Activated CD4-positive, CD25-positive, alpha-beta regulatory T cell (primary cell): ENCODE data around the gene ARMH3.
"Not testable (repeated sequence)": the region's sequence is repeated elsewhere in the genome, so short reads cannot be mapped to it uniquely, and the experiment has no call there.

Experiments used
- DNase-seq, 4 experiments: peaks; one replicate each; lab custom pipeline; 2025; lab: John Stamatoyannopoulos, UW

The ARMH3 gene

DNA sequence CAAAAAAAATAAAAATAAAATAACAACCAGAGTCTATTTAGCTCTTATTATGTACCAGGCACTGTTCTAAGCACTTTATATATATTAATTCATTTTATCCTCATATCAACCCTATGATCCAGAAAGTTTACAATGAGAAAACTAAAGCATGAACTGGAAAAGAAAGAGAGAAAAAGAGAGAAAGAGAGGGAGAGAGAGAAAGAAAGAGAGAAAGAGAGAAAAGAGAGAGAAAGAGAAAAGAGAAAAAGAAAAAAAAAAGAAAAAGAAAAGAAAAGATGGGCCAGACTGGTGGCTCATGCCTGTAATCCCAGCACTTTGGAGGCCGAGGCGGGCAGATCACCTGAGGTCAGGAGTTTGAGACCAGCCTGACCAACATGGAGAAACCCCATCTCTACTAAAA, 9.9 kb downstream of the ARMH3 start:
- DNase-seq = no peak

GRCh38 chr10:102045292-102045691, 10.7 kb downstream of the ARMH3 start:
- no peak for DNase-seq

DNA sequence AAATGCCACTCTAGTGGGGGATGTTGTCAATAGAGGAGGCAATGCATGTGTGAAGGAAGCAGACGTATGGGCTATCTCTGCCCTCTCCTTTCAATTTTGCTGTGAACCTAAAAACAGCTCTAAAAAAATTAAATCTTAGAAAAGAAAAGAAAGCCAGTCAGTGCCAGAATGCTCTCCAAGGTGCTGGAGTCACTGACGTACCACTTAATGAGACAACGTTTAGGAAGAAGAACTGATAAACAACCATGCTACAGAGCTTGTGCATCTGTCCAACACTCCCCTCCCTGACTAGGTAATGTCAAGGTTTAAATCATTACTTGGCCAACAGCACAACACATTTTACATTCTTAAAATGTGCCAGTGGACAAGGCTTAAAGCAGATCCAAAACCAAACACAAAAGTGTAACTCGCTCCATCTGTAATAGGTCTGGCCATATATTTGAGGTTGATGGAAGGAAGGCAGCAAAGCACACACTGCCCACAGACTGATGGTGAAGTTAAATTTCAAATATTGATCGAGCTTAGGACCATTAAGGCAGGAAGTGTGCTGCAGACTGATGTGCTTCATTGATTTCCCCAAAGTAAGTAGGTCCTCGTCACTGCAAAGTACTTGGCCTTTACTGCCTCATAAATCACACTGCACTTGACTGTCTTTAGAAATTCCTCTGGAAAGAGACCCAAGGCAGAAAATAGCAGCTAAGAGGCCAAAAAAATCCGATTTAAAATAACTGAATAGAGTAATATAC, 15.5 kb downstream of the ARMH3 start:
- DNase-seq = no peak

- no peak for DNase-seq
Measured at GRCh38 chr10:102038410-102038809, 17.6 kb downstream of the ARMH3 start.

GRCh38 chr10:102035807-102036206, 20.2 kb downstream of the ARMH3 start:
- not testable (repeated sequence) for DNase-seq

- no peak for DNase-seq
Measured at GRCh38 chr10:102033787-102034186, 22.2 kb downstream of the ARMH3 start.

DNA sequence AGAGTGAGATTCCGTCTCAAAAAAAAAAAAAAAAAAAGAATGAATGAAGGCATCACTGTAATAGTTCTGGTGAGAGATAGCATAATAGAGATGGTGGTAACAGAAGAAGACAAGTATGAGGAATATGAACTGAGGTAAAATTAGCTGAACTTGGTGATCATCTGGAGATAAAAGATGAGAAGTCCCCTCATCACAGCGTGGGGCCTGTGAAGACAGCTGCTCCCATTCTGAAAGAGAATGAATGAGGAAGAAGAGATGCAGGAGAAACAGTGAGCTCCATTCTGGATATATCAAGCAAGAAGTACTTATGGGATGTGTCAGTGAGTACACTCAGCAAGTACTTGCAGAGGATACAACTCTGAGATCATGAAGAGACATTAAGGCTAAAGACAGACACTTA, 28.7 kb downstream of the ARMH3 start:
- no peak for DNase-seq

DNA sequence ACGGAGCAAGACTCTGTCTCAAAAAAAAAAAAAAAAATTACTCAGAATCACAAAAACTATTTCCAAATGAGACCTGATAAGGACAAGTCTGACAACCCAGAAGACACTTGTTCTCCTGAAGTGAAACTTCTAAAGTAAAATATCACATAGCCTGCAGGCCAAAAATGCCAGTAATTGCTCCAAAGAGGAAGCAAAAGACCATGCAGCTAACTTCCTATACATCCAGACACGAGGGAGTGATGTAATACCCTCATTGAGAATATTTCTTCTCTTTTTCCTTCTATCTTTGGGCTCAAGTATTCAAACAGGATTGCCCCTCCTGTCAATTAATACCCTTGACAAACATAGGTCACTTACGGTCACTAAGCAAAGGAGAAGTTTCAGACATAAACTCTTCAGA, 31.2 kb downstream of the ARMH3 start:
- no peak for DNase-seq

- no peak for DNase-seq
Measured at GRCh38 chr10:102020938-102021337, 35.0 kb downstream of the ARMH3 start.

DNA sequence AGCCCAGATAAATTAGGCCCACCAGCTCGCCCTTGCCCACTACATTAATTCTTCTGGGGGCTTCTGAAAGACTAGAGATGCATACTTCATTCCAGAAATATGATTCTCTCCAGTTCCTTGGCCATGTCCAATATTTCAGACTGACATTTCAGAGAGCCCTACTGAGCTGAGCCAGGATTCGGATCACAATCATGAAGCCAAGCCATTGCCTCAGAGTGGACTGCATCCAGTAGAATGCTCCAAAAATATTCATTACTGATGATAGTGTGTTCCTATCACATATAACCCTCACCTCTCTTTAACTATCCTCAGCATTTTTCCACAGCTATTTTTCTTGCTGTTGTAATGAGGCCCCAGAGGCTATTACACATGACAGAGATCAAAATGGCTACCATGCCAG, 38.7 kb downstream of the ARMH3 start:
- DNase-seq = no peak

DNA sequence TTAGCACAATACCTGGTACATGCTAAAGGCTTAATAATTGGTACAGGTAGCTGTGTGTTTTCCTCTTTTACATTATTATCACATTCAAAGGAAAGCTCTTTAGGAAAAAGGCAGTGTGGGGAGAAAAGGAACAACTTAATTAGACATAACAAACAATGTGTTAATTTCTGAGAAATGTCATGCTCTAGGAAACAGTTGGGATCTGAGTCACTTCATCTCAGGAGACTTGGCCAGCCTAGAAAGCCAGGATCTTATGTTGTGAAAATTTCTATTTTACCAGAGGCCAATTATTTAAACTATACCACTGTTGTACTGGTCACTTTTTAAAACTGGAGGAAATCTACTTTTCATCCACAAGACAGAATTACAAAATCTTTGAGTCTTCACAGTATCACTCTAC, 39.6 kb downstream of the ARMH3 start:
- no peak for DNase-seq

GRCh38 chr10:102010961-102011360, 45.0 kb downstream of the ARMH3 start:
- DNase-seq = no peak

DNA sequence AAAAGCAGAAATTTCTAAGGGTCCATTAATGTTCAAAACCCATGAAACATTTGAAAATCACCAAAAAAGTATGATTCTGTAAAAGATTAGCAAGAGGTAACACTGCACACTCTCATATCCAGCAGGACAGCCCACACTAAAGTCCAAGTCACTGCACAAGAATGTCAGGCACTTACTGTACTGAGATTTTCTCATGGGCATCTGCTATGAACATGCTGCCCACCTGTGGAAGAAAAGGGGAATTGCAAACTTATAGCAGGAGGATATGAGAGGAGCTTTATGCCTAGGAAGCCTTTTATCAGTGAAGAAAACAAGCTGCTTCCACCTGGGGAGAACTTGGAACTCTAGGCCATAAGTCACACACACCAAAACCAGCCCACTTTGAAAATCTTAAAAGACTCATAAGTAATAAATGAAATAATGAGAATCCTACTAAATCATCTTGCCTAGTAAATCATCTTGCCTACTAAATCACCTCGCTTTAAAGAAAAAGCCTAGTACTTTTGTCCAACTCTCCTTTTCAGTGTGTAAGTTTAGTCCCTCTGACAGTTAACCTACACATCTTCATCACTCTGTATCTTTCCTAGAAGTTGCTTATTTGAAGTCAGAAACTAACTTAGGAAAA, 46.1 kb downstream of the ARMH3 start:
- DNase-seq = no peak

- DNase-seq = no peak
Measured at GRCh38 chr10:102007796-102008195, 48.2 kb downstream of the ARMH3 start.

- not testable (repeated sequence) for DNase-seq
Measured at GRCh38 chr10:102007031-102007430, 48.9 kb downstream of the ARMH3 start.

DNA sequence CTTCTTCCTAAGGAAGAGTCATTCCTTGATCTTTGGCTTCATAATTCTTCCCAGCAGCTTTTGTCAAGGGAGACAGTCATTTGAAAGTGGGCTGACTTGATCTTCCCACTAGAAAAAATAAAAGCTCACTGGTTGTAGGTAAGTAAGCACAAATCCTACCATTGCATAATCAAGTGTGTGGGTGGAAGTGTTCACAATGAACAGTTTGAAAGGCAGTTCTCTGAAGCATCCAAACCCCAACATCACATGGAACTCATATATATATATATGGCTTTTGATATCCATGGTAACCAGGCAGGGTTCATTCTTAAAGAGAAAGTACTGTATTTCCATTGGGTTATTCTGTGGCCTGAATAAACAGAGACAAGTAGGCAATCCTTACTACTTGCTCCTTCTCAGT, 51.6 kb downstream of the ARMH3 start:
- DNase-seq = no peak

GRCh38 chr10:102003541-102003940, 52.4 kb downstream of the ARMH3 start:
- no peak for DNase-seq

DNA sequence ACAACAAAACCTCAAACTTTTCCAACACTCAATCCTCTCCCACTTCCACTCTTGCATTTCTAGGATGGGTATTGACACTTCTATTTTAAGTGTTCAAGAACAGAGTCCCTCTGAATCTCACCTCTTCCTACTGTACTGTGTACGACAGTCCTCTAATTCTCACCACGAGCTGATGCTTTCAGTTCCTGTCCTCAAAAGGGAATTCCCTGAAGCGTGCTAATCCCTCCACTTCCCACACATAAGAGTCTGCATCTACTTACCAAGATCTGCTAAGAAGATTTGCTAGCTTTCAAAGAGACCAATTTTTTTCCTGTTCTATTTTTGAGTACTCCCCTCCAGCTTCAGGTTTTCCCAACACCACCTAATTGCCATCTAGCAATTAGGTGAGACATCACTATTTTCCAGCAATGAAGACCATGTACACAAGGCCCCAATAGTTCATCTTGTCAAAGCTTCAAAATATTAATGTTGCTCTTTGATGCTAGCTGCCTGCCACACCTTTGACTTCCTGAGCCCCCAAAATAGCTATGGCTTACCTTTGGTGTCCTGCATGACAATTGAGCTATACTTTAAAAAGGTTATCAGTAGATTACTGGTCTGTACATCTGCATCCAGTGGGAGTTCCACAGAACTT, 54.4 kb downstream of the ARMH3 start:
- no peak for DNase-seq

DNA sequence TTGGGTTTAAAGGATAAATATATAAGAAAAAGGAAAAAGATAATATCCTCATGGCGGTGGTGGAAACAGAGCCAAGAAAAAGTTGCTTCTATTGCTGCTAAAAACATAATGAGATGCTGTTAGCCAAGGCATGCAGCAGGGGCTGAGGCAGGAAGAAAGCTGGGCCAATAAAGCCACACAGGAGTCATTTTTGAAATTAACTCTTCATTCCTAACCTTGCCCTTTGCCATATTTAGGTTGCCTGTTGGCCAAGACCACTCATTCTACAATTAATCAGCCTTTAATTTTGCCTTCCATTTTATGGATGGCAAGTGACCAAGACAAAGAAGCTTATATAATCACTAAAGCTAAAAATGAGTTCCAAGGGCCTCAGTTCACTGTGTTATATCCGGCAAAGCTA, 58.2 kb downstream of the ARMH3 start:
- no peak for DNase-seq

DNA sequence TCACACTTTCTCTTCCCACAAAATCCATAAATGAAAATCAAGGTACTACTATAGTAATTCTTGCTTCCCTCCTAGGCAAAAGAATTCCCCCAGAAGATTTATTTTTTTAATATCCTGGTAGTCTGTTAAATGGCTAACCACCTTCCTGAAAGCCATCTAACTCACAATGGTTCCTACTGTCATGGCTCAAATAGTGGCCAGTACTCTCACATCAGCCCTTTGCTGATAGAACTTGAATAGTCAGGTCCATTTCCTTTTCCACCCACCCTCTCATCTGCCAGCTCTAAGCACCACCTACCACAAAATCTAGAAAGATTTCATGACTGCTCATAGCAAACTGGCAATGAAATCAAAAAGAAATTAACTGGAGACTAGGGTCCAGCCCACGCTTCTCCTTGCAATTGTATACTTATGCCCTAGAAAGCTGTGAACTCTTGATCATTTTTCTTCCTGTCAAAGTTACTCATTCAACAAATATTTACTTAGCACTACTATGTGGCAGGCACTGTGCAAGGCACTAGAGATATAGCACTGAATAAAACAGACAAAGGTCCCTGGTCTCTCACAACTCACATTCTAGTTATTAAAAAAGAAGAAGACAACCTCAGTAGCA, 60.4 kb downstream of the ARMH3 start:
- DNase-seq = no peak

DNA sequence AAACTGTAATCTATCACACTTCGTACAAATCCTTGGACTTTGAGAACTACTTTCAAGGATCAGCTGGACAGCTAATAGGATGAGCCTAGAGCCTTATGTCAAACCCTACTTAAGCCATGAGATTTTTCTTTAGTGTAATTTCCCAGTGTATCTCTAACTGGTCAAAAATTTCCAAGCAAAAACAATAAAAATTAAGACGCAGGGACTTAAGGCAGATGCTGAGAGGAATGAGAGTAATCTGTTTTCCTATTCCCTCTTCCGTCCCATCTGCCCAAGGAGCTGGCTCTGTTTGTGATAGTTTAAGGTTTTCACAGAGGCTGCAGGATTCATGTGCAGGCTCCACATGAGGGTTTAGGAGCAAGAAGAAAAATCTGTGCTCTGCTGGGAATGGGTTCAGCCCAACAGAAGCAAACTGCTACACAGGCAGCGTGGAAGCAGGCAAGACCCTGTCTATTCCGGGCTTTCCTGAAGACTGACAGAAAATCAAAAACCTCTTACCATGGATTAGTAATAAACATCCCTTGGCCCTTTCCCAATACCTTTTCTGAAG, 62.2 kb downstream of the ARMH3 start:
- no peak for DNase-seq

DNA sequence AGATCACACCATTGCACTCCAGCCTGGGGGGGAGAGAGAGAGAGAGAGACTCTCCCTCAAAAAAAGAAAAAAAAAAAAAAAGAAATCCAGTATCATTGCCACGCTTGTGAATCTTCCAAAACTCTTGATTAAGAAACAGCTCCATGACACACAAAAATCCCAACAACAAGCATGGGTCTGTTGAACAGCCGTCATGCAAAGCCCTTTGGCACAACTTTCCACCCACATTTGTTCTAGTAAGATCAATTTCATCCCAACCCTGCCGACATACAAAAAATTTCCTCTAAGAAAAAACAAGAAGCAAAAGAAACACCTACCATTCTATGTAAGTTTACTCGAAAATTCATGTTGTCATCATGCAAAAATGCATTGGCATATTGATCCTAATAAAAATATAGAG, 62.8 kb downstream of the ARMH3 start:
- DNase-seq = no peak

DNA sequence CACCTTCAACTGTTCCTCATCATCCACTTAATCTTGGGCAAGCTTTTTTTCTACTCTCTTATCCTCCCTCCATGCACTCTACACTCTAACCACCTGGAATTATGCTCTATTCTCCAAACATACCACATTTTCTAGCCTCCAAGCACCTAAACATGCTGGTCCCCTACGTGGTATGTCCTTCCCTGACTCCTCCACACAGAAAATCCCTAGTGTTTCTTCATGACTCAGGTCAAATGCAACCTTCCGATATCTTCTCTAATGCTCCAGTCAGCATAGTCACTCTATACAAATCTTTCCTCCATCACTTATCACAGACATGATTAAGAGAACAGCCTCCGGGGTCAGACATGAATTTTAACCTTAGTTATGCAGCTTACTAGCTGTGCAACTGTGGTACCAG, 68.8 kb downstream of the ARMH3 start:
- DNase-seq = no peak
